Pancreas (tissue), 10 donors: ENCODE data around the gene LARGE2. TPM values are rescaled to one million over a fixed set of nuclear protein-coding genes. Genes with fewer than 3 reads are reported as not detected.

Source experiments
- ATAC-seq, 4 donors: fragments of 200-7000 bp; cut with Tn5 transposase; one replicate each; pipeline versions ENCODE4 v1.8.0 to v1.9.1; 2020; ENCODE audit warnings: mild to moderate bottlenecking in 4 of 4, moderate library complexity in 4 of 4
- DNase-seq, 6 donors: peaks; one replicate each; pipeline ENCODE4 v3.0.0-alpha.2; 2020
- FAIRE-seq: peaks from 2 replicates; lab custom pipeline; 2012; peaks lifted over from hg19 to GRCh38; lab: Jason Lieb, UNC
- H3K27ac ChIP-seq, 4 donors: fragments of 200-600 bp; sonication (generic); 1 replicate in 3 of 4; 2 replicates in 1 of 4; pipeline versions ENCODE4 v1.5.0 to v1.8.0; 2020
- H3K27me3 ChIP-seq, 4 donors: fragments of 200-600 bp; one replicate each; pipeline ENCODE4 v1.8.0; 2021
- H3K36me3 ChIP-seq, 3 donors: fragments of 200-600 bp; sonication (generic) in 1 of 3; one replicate each; pipeline versions ENCODE4 v1.5.0 to v1.8.0; 2020 to 2021
- H3K4me1 ChIP-seq, 3 donors: fragments of 200-600 bp; one replicate each; pipeline ENCODE4 v1.8.0; 2021
- H3K4me3 ChIP-seq, 4 donors: fragments of 200-600 bp; sonication (generic) in 2 of 4; one replicate each; pipeline versions ENCODE4 v1.5.0 to v1.8.0; 2020 to 2021
- H3K9me3 ChIP-seq, 4 donors: fragments of 200-600 bp; one replicate each; pipeline ENCODE4 v1.8.0; 2021
- CTCF ChIP-seq, 4 donors: fragments of 200-600 bp; sonication (generic) in 3 of 4; IDR thresholded peaks; one replicate each; pipeline versions ENCODE4 v1.5.0 to v1.8.0; 2021; ENCODE audit warnings: antibody characterized with exemption in 4 of 4
- WGBS, 2 donors: extraction: QIAGEN DNeasy Blood & Tissue Kit; methylation state at CpG; one replicate each; pipeline ENCODE4 v1.1.7; 2013; 5-methylcytosine and 5-hydroxymethylcytosine counted together
- intact Hi-C, 3 donors: fragments of 100-400 bp; cut with DNase I; formaldehyde crosslinking; loops; one replicate each; pipeline versions ENCODE4 v1.11.1 to v1.14.2; 2022
- polyA plus RNA-seq, 2 donors: library from polyadenylated mRNA; stranded (reverse); fragments of 200-250 nt; gene quantifications; one replicate each; pipeline ENCODE4 v1.2.3, GENCODE V29; 2013
- total RNA-seq, 6 donors: library from RNA; stranded (reverse); fragmentation: NEBNext Ultra II Directional in 4 of 6; extraction: Animal tissue kit (Norgen Biotek cat#: 25700) in 4 of 6; gene quantifications; one replicate each; pipeline versions ENCODE4 v1.2.1 to v1.2.4, GENCODE V29; 2021 to 2023
- donor health status: healthy with polysubstance abuse.
- donor health status: DM: no; HTN: no; CAD: no; lungs with moderate emphysema.
- donor health status: DM: no; HTN: no; CAD: no.
- donor health status: control.
- donor health status: control.
- donor health status: Bipolar disorder and iron deficiency.
- donor health status: DM: yes; HTN: yes; CAD: no.
- donor health status: DM: no; HTN: no; CAD: no.
- donor health status: DM: no; HTN: no; CAD: no.
- donor health status: DM: yes; HTN: yes; CAD: no.

Gene LARGE2
- total and polyA plus RNA-seq, 8 donors = 9.0 to 48.4 (median 18.2) TPM

DNA sequence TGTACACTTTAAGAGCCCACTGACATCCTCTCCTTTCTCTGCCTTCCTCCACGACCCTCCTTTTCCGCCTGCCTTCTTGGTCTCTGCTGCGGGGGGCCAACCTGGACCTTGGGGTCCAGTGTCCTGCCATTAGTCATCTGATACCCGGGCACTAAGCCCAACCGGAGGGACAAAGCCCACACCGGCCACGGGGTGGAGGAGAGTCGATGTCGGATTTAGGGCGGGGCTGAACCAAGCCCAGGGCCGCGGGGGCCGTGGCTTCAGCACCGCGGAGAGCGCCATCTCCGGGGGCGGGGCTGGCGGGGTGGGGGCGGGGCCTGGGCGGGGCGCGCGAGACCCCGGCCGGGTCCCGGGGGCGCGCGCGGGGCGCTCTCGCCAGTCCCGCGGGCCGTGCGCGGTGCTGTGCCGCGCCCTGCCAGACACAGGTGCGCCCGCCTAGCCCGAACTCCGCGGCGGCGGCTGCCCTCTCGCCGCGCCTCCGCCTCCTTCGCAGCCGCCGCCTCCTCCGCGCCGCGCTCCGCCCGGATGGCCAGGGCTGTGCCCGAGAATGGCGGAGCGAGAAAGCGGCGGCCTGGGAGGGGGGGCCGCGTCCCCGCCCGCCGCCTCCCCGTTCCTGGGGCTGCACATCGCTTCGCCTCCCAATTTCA is 37.1 kb upstream of the LARGE2 start, which contains the start of gene MAPK8IP1:
TSS of gene MAPK8IP1 (plus strand) at position 378 of the 647 bp plus-strand sequence. CDS start at position 548, 170 bp downstream.
- H3K27me3 ChIP-seq = no peaks in the 10 kb centered on the region
- WGBS, 2 donors = 2% methylated on average over 27 to 73 of the region's 73 CpGs
- FAIRE-seq (no peak), DNase-seq (peak; percentile 54 to 87 (median 78)), ATAC-seq (peak; percentile 80 to 92 (median 88))
- H3K27ac ChIP-seq = no peak within 1 kb of the TSS
- peak within 1 kb of the TSS; percentile 29 to 63 (median 39) for H3K4me3 ChIP-seq
- H3K36me3 ChIP-seq = peaks cover 0 to 13% (median 9%) of the 10 kb centered on the region in 3 donors
- no peaks in the 10 kb centered on the region for H3K4me1 ChIP-seq
- no peaks in the 10 kb centered on the region for H3K9me3 ChIP-seq
- intact Hi-C loops = no loop called here
- TF ChIP-seq CTCF (IDR thresholded peaks at IDR 0.05) = no peak

DNA sequence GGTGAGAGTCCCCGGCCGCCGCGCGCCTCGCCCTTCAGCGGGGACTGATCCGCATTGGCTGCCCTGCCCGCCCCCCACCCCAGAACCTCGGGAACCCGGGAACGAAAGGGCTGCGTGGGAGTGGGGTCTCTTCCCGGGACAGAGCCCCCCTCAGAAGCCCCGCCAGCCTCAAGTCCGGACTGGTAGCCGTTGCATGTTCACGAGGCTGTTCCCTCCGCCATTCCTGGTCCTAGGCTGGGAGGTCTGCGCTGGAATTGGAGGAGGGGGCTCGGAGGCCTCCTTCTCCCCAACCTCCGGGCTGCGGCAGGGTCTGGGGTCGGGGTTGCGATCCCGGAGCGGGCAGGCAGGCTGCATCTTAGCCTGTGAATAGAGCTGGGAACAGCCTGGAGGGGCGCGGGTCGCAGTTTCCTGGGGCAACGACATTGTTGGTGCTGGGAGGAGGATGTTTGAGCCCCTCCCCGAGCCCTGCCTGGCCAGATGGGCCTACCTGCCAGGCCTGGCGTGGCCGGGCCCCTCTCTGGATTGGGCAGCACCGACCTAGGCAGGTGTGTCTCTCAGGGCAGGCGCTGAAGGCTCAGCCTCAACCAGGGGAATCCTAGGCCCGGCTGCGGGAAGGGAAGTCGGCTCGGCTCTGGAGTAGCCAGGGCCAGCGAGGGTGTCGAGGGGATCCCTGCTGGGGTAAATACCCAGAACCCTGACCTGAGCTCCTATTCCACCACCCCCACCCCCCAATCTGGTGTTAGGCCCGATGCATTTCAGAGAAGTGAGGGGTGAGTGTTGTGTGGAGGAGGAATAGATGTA is 36.3 kb upstream of the LARGE2 start:
- Histone ChIP-seq H3K27me3 (no peaks in the 10 kb centered on the region), H3K4me1 (no peaks in the 10 kb centered on the region), H3K9me3 (no peaks in the 10 kb centered on the region), H3K27ac (no peak overlapping the region), H3K36me3 (peaks cover 0 to 5% (median 3%) of the 10 kb centered on the region in 3 donors), H3K4me3 (peak overlapping the region; percentile 29 to 63 (median 39))
- intact Hi-C loops = no loop called here
- no peak for TF ChIP-seq CTCF (IDR thresholded peaks at IDR 0.05)
- no peak for FAIRE-seq
- ATAC-seq = peak in 2 of 4 donors; percentile 11 to 15
- 31 to 33% methylated on average over 43 of the region's 43 CpGs for WGBS, 2 donors
- peak in 2 of 6 donors; percentile 49 to 80 for DNase-seq

GRCh38 chr11:45886816-45887520 is 35.5 kb upstream of the LARGE2 start:
- Histone ChIP-seq H3K9me3 (no peaks in the 10 kb centered on the region), H3K36me3 (no peaks in the 10 kb centered on the region), H3K4me3 (no peak overlapping the region), H3K4me1 (no peaks in the 10 kb centered on the region), H3K27me3 (no peaks in the 10 kb centered on the region), H3K27ac (no peak overlapping the region)
- TF ChIP-seq CTCF (IDR thresholded peaks at IDR 0.05) = no peak
- DNase-seq (no peak), ATAC-seq (no peak), FAIRE-seq (no peak)
- intact Hi-C loops = no loop called here
- 92% methylated on average over 4 of the region's 4 CpGs for WGBS, 2 donors

DNA sequence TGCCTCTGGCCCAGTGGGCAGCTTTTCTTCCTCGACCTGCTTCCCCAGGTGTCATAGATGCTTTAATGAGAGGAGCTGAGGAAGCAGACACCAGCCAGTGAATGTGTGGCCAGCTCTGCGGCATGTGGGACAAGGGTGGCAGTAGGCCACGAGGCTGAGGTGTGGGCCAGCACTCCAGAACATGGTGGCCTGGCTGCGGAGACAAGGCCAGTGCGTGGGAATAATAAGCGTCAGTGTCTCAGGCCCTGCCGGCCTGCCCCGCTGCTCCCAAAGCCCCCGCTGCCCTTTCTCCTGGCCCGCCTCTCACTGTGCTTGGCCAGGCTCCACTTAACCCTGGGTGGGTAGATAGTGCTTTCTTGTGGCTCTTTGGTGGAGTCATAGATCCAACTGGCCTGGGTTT is 34.9 kb upstream of the LARGE2 start:
- Histone ChIP-seq H3K4me3 (no peak overlapping the region), H3K4me1 (no peaks in the 10 kb centered on the region), H3K9me3 (no peaks in the 10 kb centered on the region), H3K27ac (no peak overlapping the region), H3K36me3 (no peaks in the 10 kb centered on the region), H3K27me3 (no peaks in the 10 kb centered on the region)
- intact Hi-C loops = no loop called here
- DNase-seq = no peak
- no peak for ATAC-seq
- no peak for TF ChIP-seq CTCF (IDR thresholded peaks at IDR 0.05)
- 93 to 94% methylated on average over 10 of the region's 10 CpGs for WGBS, 2 donors
- no peak for FAIRE-seq
